CD4-positive, alpha-beta T cell treated with Interleukin-17A for 4 hours (primary cell): ENCODE results near the gene SNHG17.
"Not testable (repeated sequence)": the region's sequence is repeated elsewhere in the genome, so short reads cannot be mapped to it uniquely, and the experiment has no call there.

Experiments
- DNase-seq: peaks from one replicate; pipeline ENCODE4 v3.0.0-alpha.2; 2020; ENCODE audit warnings: mixed read lengths

The SNHG17 gene

DNA sequence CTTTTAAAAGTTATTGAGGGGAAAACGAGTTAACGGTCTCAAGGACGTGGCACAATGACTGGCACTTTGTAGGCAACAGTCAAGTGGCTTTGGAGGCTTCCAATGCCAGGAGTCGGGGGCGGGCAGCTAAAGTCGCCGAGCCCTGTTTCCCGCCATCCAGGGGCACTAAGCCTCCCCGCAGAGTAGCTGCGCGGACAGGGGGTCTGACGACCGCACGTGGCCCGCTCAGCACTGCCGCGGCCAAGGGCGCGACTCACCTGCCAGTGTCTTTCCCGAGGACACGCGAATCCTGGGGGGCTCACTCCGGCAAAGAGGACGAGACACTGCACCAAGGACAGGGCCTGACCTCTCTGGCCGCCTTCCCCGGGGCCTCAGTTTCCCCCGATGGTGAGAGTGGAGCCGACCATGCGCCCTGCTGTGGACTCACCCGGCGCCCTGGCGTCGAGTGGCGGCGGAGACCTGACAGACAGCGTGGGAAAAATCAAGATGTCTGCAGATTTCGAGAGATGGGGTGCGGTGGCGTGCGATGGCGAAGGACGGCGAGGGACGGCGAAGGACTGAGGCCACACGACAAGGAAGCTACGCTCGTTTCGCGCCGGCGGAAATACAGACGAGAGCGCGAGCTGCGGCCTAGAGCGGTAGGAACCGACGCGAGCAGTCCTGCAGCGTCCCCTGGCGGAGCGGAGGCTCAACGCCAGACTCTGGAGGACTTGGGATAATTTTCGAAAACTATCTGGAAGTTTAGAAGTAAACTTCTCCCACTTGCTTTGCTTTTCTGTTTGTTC is at the start of gene SNHG17:
SNHG17 (minus strand) TSS at position 559 of the 785 bp plus-strand sequence.
- peak; percentile 93 for DNase-seq

DNA sequence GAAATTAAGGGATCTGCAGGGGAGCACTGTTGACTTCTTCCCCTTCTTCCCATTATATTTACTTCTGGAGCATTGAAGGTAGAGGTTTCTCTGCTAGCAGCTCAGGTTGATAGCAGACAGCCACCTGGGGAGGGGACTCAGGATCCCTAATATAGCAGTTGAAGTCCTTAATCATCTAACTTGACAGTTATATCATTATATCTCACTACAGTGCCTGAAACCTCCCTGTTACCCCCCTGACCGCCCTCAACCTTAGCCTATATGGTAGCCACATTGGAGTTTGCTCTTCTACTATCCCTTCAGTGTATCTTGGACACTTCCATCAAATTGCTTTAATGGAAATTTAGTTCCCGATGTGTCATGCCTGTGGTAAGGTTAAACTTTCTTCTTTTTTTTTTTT is 44.5 kb upstream of the SNHG17 start:
- DNase-seq = no peak

DNA sequence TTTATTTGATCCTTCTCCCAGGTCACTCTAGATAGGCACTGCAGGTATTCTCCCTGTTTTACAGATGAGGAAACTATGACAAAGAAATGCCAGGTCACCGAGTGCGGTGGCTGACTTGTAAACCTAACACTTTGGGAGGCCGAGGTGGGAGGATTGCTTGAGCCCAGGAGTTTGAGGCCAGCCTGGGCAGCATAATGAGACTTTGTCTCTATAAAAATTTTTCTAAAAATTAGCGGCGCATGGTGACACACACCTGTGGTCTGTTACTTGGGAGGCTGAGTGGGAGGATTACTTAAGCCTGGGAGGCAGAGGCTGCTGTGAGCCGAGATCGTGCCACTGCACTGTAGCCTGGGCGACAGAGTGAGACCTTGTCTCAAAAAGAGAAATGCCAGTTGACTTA is 42.6 kb upstream of the SNHG17 start:
- DNase-seq = no peak

DNA sequence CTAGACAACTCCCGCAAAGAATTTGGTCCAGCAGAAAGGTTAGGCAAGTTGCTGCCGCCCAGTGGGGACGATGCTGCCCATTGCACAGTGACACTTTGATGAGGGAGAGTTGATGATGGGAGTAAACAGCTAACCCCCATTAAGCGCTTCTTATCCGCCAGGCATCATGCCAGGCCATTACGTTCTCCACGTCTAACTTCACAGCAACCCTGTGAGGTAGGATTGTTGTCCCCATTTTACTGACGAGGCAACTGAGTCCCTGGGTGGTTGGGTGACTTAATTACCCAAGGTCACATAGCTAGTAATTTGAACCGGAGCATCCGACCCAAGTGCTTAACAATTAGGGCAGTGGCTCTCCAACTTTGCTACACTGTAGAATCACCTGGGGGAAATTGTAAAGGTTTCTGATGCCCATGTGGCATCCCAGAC is 38.3 kb upstream of the SNHG17 start:
- DNase-seq = no peak

DNA sequence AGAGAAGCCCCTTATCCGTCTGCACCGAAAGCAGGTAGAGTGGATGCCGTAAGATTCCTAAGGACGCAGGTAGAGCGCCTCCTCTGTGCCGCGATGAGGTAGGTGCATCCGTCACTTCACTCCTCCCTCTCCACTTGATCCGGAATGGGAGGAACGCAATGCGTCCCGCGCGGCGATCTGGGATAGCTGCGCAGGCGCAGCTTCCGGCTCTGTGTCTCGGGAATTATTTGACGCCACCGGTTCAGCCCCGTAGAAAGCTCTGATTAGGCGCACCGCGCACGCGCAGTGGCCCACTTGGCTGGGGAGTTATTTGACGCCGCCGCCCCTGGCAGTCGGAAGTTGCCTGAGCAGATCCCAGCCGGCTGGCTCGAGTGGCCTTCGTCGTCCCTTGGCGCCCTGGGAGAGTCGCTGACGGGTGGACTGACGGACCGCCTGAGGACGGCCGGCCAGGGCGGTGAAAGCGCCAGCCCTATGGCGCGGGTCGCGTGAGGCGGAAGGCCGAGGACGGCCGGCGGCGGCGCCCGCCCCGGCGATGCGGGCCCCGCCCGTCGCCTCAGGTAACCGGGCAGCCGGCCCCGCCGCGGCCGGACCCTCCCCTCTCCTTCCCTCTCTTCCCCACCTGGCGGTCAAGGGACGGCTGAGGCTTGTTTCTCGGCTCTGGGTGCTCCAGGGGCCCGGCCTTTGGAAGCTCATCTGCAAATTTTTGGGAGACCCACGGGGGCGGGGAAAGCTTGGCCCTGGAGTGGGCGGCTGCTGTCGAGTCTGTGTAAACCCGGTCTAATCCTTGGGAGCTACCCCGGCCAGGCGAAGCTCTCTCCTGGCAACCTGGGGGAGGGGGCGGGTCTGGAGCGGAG is 37.6 kb upstream of the SNHG17 start, which contains the start of gene RALGAPB:
RALGAPB (plus strand) TSS at position 331 of the 854 bp plus-strand sequence. CDS start 15,590 bp downstream, outside the sequence.
- DNase-seq = peak; percentile 99

DNA sequence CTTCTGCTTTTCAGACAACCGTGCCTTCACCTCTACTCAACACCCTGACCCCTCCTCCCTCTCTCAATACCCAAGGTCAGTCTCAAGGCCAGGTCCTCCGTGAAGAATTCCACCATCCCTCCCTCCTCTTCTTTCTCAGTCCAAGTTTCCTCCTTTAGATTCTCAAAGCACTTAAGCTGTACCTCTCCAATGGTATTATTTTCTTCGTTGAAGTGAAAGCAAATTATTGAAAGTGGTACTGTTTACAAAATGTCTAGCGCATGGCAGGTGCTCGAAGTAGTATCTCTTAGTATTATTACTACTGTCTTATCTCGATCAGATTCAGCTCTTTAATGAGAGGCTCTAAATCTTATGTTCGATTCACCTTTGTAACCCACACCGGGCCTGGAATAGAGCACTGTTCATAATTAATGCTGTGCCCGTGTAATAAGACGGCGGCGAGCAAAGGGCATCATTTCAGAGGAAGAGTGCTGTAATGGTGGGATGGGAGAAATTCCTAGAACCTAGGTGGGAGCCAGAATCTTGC is 36.9 kb upstream of the SNHG17 start:
- DNase-seq = no peak

DNA sequence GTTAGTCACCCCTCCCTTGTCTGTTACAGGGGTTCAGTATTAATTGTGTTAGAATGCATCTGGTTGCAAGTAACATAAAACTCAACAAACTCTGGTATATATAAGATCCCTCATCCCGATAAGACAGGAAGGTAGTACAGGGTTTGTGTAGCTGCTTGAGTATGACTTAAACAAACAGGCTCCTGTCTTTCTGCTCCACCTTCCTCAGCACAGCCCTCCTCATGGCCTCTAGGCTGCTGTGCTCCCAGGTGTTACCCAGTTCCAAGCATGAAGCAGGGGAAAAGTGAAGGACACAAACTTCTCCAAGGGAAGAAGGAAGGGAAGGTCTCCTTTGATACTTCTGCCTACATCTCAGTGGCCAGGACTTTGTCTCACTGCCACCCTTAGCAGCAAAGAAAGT is 36.1 kb upstream of the SNHG17 start:
- DNase-seq = no peak

DNA sequence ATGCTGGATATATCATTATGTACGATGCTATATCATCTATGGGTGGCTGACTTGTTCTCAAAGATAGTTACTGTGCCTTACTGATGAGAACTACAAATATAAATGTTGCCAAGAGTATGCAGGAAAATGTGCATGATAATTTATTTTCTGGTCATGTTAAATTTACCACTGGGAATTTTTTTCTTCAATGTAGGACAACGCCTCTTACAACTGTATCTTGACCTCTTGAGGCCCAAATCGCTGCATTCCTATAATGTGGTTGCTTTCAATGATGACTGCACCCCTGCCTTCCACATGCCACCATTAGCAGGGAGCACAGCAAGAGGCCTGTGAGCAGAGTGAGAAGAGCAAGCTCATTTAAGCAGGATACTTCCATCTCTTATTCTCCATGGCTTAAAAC is 31.9 kb upstream of the SNHG17 start:
- DNase-seq = no peak

DNA sequence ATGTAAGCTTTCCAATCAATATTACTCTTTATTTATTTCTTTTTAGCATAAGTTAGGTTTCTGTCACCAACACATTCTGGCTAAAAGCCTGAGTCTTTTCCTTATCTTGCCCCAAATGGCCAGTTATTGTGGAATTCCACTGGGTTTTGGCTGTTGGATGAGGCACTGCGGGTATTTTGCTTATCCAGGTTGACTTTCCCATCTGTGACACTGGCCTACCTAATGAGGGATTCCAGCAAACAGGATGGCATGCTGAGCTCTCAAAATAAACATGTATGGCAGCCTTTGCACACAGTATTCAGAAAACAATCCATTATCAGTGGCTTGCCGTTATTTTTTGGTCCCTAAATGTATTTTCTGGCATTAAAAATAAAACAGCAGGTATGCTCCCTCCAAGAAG is 31.0 kb upstream of the SNHG17 start:
- DNase-seq = no peak

DNA sequence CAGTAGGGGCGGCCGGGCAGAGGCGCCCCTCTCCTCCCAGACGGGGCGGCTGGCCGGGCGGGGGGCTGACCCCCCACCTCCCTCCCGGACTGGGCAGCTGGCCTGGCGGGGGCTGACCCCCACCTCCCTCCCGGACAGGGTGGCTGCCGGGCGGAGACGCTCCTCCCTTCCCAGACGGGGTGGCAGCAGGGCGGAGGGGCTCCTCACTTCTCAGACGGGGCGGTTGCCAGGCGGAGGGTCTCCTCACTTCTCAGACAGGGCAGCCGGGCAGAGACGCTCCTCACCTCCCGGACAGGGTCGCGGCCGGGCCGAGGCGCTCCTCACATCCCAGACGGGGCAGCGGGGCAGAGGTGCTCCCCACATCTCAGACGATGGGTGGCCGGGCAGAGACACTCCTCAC is 26.4 kb upstream of the SNHG17 start:
- not testable (repeated sequence) for DNase-seq

DNA sequence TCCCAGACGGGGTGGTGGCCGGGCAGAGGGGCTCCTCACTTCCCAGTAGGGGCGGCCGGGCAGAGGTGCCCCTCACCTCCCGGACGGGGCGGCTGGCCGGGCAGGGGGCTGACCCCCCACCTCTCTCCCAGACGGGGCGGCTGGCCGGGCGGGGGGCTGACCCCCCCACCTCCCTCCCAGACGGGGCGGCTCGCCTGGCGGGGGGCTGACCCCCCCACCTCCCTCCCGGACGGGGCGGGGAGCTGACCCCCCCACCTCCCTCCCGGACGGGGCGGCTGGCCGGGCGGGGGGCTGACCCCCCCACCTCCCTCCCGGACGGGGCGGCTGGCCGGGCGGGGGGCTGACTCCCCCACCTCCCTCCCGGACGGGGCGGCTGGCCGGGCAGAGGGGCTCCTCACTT is 26.0 kb upstream of the SNHG17 start:
- not testable (repeated sequence) for DNase-seq

DNA sequence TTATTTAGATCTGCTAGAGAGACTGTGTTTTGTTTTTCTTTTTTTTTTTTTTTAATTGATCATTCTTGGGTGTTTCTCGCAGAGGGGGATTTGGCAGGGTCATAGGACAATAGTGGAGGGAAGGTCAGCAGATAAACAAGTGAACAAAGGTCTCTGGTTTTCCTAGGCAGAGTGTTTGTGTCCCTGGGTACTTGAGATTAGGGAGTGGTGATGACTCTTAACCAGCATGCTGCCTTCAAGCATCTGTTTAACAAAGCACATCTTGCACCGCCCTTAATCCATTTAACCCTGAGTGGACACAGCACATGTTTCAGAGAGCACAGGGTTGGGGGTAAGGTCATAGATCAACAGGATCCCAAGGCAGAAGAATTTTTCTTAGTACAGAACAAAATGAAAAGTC is 25.5 kb upstream of the SNHG17 start:
- not testable (repeated sequence) for DNase-seq

DNA sequence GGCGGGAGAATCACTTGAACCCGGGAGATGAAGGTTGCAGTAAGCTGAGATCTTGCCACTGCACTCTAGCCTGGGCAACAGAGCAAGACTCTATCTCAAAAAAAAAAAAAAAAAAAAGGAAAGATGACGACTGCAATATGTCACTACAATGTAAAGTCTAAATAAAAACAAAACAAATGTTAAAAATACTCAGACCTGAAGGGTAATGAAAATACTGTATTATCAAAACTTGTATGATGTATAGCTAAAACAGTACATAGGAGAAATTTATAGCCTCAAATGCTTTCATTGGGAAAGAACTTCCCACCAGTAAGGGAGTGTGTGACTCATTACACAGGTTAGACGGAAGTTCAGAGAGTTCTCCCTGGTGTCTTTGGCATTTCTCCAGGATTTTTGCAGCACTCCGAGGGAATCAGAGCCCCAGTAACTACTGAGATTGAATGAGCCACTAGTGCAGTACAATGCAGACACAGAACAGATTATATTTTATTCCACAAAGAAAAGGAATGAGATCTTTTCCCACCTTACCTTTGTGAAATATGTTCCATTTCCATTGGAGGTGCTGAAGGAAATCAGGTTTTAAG is 25.0 kb upstream of the SNHG17 start:
- no peak for DNase-seq

DNA sequence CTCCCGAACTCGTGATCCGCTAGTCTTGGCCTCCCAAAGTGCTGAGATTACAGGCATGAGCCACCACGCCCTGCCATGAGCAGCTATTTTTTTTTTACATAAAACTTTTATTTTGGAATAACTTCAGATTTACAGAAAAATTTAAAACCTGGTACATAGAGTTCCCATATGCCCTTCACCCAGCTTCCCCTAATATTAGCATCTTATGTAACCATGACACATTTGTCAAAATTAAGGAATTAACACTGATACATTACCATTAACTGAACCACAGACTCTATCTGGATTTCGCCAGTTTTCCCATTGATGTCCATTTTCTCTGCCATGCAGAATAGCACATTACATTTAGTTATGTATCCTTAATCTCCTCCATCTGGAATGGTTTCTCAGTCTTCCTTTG is 23.2 kb upstream of the SNHG17 start:
- DNase-seq = no peak

DNA sequence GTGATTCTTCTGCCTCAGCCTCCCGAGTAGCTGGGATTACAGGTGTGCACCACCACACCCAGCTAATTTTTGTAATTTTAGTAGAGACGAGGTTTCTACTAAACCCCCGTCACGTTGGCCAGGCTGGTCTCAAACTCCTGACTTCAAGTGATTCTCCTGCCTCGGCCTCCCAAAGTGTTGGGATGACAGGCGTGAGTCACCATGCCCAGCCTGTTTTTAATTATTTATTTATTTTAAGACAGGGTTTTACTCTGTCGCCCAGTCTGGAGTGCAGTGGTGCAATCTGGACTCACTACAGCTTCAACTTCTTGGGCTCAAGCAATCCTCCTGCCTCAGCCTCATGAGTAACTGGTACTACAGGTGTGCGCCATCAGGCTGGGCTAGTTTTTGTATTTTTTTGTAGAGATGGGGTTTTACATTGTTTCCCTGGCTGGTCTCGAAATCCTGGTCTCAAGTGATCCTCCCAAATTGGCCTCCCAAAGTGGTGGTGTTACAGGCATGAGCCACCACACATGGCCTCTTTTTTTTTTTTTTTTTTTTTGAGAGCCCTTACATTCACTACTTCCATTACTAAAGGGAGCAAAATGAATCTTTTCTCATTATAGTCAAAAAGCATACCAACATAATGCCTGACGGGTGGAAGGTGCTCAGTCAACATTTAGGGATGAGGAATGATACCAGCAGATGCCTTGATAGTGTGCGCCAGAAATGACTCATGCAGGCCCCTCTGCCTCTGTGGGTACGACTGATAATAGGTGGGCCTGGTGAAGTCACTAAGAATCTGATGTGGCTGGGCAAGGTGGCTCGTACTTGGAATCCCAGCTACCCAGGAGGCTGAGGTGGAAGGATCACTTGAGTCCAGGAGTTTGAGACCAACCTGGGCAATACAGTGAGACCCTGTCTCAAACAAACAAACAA is 19.7 kb upstream of the SNHG17 start:
- DNase-seq = no peak

DNA sequence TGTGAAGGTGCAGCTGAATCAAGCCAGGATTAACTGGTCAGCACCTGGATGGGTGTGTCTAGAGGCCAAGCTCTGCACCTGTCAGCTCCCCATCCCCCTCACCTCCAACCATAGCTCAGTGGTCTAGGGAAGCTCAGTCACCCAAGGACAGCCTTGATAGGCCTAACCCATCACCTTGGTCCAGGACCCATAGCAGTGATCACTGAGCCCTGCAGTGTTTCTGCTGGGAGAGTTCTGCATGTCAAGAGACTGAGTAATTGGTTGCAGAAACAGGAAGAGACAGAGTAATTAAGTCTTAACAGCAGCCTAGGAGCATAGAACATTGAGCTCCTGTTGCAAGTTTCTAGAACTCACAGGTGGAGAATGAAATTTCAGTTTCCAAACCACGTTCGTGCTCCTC is 18.8 kb upstream of the SNHG17 start:
- DNase-seq = no peak

DNA sequence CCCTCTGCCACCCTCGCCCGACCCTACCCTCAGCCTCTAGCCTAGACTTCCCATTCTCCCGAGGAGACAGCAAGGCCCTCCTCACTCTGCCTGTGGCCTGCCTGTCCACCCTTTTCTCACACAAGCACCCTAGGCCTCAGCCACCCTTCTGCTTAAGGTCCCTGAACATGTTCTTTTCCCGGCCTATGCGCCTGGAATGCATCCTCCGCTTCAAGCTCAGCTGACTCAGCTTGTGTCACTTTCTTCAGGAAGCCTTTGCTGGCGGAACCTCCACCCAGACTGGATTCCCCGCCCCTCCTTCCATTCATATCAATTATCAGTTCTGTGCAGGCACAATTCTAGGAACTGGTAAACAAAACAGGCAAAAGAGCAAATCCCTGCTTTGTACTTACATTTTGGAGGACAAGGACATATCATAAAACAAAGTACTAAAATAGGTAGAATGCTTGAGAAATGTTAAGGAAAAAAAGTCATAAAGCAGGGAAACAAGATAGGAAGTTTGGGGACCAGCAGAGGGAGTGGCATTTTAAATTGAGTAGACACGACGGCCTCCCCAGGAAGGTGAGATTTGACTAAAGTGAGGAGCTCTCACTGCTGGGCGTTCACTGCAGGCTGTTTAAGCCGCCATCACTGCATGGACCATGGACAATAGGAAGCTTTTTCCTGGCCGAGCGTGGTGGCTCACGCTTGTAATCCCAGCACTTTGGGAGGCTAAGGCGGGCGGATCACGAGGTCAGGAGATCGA is 17.9 kb upstream of the SNHG17 start:
- no peak for DNase-seq

DNA sequence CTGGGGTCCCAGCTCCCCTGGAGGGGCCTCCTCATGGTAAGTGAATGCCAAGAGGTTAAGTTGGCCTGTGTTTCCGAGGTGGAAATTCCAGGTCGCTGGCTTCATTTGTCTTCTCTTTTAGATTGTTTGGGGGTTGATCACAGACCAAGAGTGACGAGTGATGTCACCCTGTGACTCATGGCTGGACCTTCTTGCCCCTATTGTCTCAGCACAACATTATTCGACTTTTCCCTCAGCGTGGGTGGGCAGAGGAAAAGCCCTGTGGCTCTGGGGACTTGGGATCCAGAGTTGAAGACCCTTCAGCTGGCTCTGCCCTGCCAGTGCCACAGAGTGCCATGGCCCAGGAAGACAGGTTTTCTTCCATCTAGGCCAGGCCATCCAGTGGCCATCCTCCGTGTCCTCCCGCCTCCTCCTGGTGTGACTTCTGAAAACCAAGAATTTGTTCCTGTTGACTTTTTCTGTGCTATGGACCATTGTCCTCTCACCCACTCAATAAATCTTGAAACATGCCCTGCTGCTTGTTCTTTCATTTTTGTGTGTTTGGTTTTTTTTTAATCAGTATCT is 15.4 kb upstream of the SNHG17 start:
- DNase-seq = no peak

DNA sequence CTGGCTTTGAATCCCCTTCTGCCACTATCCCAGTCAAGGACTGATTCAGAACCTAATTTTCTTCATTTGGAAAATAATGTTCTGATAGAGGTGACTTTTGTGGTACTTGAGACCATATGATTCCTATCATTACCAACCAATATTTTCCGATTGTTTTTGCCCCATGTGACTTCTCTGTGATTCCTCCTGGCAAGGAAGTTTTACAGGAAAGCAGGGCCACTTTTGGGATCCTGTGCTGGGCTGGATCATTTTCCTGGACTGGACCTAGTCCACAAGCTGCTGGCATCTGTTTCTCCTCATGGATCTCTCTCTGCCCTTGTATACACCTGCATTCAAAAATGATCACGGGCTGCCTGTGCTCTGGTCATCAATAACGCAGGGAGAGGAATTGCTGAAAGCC is 13.9 kb upstream of the SNHG17 start:
- DNase-seq = no peak

DNA sequence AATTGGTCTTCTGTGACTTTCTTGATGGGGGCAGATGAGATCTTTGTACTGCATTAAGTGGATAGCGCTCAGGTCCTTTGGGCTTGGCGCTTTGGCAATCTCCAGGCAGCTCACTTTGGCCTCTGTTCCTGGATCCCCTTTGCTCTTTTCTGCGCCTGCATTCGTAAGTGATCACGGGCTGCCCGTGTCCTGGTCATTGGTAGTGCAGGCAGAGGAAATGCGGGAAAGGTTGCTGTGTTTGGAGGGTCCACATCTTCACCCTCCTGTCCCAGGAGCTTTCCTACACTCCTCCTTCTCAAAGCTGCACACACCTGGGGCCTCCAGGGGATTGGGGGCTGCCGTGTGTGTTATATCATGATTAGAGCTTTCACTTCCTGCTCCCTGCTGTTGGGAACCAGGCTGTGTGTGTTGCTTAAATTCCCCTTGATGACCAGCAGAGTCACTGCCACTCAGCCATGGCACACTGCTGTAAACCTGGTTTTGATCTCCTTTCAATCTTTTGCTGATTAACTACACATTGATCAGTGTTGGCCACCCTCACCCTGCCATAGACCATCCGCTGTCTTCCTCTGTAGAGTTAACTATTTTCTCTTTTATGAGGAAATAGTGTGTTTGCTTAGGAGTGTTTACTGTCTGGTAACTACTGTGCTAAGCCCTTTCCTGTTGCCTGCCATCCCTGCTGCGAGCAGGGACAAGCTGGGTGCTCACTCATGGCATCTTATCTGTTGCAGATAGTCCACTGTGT is 13.0 kb upstream of the SNHG17 start:
- DNase-seq = no peak
